Uterus (tissue), 2 donors: ENCODE results near the gene ADGRL3.

Source experiments
- POLR2A ChIP-seq, 2 donors: fragments of 450-650 bp; IDR thresholded peaks; one replicate each; pipeline ENCODE4 v1.6.1; 2016; ENCODE audit warnings: antibody characterized with exemption in 2 of 2, mild to moderate bottlenecking in 1 of 2, moderate library complexity in 1 of 2
- TF ChIP-seq, protein P1 (sequence below), 4 experiments: fragments of 200-600 bp in 2 of 4; fragments of 450-650 bp in 2 of 4; sonication (generic) in 2 of 4; IDR thresholded peaks; one replicate each; pipeline ENCODE4 v1.5.1; 2016 to 2019; ENCODE audit warnings: antibody characterized with exemption in 4 of 4, mild to moderate bottlenecking in 2 of 4, moderate library complexity in 1 of 4

- TF ChIP-seq, protein P1, sequence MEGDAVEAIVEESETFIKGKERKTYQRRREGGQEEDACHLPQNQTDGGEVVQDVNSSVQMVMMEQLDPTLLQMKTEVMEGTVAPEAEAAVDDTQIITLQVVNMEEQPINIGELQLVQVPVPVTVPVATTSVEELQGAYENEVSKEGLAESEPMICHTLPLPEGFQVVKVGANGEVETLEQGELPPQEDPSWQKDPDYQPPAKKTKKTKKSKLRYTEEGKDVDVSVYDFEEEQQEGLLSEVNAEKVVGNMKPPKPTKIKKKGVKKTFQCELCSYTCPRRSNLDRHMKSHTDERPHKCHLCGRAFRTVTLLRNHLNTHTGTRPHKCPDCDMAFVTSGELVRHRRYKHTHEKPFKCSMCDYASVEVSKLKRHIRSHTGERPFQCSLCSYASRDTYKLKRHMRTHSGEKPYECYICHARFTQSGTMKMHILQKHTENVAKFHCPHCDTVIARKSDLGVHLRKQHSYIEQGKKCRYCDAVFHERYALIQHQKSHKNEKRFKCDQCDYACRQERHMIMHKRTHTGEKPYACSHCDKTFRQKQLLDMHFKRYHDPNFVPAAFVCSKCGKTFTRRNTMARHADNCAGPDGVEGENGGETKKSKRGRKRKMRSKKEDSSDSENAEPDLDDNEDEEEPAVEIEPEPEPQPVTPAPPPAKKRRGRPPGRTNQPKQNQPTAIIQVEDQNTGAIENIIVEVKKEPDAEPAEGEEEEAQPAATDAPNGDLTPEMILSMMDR (IDR thresholded peaks at IDR 0.05) = no peak
- no peak for TF ChIP-seq POLR2A (IDR thresholded peaks at IDR 0.05)
Measured at GRCh38 chr4:61500883-61501282, 300.8 kb downstream of the ADGRL3 start.
